HG03135 (cell line): Measurements from ENCODE around the gene ERN1.
"Not testable (repeated sequence)": the region's sequence is repeated elsewhere in the genome, so short reads cannot be mapped to it uniquely, and the experiment has no call there.

Experiments
- ATAC-seq: cut with Tn5 transposase; IDR thresholded peaks from one replicate; pipeline ENCODE4 v1.9.1; 2021; ENCODE audit warnings: mild to moderate bottlenecking, moderate library complexity; ENCODE audit not compliant: unreplicated experiment

The ERN1 gene

DNA sequence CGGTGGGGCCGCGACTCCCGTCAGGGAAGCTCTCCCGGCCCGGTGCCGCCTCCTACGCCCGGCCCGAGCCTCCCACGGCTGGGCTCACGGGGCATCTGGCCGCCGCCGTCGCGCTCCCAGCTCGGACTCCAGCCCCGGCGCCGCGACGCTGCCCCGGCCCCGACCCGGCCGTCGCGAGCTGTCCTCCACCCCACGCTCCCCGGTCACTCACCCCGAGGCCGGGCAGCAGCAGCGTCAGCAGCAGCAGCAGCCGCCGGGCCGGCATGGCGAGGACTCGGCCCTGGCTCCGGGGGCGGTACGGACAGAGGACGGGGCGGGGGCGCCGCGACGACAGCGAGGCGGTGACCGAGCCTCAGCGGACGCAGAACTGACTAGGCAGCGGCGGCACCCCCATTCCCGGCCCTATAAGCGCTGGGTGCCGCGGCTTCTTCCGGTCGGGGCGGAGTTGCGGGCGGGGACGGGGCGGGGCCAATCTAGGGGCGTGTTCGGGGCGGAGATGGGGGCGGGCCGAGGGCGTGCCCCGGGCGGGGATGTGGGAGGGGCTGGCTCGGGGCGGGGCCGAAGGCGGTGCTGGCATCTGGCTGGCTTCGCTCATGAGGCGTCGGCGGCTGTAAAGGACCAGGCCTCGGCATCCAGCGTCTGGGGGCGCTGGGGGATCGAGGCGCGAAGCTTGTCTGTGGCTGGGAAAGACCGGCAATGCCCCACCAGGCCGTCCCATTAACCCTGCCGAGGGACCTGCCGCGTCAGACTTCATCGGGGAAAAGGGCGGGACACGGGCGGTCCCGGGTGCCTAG lies at the start of gene ERN1:
Gene ERN1, minus strand, starts transcription at position 380 of the 794 bp plus-strand sequence. Its CDS starts 115 bp downstream, at position 265.
- ATAC-seq = peak; percentile 71

DNA sequence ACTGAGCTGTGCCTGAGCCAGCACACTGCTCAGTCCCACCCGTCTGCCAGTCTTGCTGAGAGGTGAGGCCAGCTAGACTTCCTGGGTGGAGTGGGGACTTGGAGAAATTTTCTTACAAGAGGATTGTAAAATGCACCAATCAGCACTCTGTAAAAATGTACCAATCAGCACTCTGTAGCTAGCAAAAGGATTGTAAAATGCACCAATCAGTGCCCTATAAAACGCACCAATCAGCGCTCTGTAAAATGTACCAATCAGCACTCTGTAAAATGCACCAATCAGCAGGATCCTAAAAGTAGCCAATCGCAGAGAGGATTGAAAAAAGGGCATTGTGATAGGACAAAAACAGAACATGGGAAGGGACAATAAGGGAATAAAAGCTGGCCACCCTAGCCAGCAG lies 49.1 kb upstream of the ERN1 start:
- not testable (repeated sequence) for ATAC-seq

DNA sequence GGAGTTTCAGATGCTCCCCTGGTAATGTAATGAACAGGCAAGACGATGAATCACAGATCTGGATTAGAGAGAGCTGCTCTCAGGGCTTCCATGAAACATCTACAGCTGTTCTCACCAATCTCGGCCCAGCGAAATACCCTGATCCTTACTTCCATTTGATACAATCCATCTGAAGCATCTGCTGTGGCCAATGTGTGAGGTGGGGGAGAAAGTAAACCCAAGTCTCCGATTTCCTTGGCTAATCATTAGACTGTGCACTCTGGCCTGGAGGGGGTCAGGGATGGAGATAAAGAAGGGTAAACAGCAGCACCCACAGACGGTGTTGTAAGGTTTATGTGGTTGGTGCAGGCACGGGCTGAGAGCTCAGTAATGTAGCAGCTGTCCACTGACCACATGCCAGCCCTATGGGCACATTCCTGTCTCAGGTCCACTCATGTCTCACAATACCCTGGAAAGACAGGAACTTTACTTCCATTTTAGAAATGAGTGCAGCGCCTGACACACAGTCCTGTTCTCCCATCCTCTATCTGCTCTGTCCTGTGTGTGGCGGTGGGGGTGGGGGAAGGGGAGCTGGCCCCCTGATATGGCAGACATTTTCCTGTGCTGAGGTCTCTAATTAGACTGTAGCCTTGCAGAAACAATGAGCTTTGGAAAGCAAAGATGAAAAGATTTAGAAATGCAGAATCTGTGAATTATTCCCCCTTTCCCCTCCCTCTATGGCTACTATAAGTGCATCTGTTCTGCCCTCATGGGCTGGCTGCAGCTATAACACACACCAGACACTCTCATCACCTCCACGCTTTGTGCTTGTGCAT lies 48.3 kb upstream of the ERN1 start:
- no peak for ATAC-seq

DNA sequence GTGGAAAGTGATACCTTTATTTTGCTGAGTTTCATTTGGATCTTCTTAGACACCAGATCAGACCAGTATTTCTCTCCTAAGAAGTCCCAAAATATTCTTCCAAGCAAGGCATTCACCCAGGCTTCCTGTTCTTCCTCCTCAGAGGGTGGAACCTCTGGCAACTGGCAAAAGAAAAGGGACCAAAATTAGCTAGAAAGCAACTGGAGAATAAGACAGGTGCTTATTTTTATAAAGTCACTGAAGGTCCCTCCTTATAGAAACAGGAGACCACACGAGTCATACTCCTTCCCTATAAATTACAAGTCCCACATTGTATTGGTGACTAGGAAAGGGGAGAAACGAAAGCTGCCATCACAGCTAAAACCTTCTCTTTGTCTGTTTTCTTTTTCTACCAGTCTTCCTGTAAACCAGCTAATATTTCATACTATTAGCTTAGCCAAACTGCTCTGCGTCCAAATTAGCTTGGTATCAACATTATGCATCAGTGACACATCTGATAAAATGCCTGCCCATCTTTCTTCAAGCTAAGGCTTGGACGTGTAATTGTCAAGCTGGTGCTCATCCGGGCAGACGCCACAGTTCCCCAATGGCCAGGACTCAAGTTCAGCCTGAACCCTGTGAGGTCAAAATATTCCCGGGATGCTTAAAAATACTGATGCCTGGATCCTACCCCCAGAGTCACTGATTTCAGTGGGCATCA lies 47.5 kb upstream of the ERN1 start:
- ATAC-seq = no peak

DNA sequence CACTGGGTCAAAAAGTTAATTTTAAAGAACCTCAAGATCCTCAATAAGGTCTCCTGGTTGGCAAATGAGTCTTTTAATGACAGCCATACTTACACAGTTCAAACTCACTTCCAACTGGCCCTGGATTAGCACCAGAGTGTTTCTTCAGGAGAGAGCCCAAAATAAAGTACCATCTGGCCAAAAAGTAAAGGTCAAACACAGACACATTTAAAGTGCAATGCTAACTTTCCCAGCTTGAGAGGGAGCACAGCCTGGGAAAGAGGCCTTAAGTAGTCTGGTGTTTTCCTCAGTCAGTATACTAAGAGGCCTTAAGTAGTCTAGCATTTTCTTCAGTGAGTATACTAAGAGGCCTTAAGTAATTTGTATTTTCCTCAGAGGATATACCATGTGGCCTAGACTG lies 46.6 kb upstream of the ERN1 start:
- no peak for ATAC-seq

DNA sequence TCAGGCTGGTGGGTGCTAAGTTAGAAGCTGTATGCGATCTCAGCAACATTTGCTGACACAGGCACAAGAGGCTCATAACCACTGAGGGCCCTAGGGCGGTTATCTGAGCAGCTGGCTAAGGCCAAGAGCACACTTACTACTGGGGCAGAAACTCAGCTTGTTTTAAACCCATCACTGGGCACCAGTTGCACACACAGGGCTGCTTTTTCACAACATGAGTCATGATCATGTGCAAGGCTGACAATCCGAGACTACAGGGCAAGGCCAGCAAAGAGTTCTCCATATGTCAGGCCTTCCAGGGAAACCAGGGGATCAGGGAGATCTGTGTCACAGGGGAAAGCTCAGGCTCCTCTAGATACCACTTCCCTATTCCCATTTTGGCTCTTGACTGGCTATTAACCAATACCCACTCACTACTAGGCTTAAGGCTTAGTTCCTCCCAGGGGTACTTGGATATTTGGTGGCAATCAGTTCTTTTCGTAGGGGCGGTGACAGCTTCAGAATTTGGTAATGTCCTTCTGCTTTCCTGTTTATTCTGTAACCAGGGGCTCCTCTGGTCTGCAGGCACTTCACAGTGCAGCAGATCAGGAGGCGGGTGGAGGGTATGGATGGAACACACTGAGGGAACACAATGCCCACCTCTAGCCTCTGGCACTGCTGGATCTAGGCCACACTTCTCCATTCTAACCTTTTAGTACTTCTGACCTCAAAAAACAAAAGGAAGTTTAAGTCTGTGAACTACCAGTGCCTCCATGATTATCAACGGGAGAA lies 44.9 kb upstream of the ERN1 start:
- ATAC-seq = no peak

DNA sequence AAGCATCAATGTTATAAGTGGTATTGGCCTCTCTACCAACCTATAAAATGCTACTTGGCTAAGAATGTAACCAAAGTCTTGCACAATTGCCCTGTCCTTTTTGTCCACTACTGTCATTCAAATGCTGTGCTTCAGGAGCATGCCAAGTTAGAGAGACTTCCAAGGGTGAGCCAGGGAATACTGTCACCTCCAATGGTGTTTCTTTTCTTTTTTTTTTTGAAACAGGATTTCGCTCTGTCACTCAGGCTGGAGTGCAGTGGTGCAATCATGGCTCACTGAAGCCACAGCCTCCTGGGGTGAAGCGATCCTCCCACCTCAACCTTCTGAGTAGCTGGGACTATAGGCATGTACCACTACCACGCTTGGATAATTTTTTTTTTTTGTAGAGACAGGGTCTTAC lies 43.7 kb upstream of the ERN1 start:
- no peak for ATAC-seq

DNA sequence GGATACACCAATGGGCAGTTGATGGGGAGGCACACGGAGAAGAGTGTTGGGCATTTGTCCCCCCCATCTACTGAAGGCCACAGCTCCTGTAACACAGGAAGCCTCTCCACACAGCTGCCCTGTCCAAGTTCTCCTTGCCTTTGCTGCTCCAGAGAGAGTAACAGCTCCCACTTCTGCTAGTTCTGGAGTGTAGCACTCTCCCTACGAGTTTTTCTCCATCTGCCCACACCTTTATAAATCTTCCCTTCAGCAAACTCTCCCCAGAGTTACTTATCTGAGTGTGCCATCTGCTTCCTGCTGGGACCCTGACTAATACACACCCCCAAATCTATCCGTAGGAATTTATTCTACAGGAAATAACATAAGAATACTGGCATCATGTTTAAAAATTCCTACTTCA lies 42.6 kb upstream of the ERN1 start:
- no peak for ATAC-seq

DNA sequence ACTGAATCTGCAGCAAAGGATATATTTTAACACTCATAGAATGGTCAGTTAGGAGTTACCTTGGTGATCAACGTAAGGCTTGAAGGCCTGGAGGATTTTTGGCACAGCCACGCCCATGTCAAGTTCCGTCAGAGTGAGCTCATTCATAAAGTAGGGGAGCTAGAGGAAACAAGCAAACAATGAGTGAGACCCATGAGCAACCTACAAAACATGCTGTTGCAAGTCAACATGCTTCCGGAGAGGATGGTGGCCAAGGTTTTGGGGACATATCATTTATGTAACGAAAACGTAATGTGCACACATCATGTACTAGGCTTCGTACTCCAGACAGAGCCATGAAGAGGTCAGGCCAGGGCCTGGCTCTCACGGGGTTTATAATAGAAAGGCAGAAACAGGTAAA lies 41.1 kb upstream of the ERN1 start:
- ATAC-seq = no peak

DNA sequence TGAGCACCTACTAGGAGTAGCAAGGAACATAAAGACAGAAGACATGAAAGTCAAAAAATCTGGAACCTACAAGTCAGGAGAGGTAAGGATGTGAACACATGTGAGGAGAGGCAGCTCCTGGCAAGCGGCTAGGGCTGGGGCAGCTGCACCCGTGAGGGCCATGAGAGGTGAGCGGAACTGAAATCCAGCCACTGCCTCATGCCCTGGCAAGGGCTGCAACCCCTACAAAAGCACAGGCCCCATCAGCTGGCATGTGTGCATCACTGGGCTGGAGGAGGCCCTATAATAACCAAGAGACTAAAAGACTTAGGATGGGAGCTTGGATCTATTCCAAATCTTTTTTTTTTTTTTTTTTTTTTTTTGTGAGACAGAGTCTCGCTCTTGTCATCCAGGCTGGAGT lies 40.3 kb upstream of the ERN1 start:
- no peak for ATAC-seq

DNA sequence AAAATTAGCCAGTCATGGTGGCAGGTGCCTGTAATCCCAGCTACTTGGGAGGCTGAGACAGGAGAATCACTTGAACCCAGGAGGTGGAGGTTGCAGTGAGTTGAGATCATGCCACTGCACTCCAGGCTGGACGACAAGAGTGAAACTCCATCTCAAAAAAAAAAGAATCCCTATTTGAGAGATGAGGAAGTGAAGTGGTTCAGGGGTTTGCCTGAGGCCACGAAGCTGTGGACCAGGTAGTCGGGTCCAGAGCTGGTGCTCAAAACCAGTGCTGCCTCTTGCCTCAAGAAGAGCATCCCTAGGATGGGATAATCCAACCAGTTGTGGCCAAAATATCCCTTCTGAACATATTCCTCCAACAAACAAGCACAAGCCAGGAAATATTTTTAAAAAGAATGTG lies 37.7 kb upstream of the ERN1 start:
- not testable (repeated sequence) for ATAC-seq

DNA sequence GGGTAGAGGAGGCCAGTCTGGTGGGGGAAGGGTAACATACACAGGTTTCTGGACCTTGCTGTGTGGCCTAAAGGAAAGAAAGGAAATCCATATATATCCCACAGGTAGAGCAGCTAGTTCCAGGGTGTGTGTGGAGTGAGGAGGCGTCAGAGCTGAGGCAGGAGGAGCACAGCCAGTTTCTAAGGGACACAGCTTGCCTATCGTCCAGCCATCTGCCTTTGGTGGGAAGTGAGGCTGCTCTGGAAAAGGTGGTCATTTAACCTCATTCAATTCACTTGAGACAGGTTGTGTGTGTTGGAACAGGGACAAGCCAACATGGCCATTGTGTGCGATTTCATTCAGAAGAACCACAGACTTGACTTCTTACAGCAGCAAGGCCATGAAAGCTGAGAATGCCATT lies 36.9 kb upstream of the ERN1 start:
- ATAC-seq = no peak

DNA sequence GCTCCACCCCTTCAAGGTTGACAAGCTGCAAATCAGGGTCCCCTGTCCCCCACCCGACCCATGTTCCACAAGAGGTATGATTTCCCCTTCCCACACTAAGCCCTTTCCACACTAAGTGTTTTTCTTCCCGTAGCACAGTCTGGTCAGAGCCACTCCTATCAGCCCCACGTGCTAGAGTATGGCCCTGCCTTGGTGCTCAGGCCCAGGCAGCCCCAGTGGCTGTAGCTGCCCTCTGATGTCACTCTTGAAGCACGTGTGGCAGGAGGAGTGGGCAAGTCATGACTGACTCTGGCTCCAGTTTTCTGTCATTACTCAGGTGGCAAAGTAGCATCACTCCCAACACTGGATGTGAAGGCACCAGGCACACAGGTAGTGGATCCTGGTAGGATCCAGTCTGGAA lies 35.4 kb upstream of the ERN1 start:
- no peak for ATAC-seq

DNA sequence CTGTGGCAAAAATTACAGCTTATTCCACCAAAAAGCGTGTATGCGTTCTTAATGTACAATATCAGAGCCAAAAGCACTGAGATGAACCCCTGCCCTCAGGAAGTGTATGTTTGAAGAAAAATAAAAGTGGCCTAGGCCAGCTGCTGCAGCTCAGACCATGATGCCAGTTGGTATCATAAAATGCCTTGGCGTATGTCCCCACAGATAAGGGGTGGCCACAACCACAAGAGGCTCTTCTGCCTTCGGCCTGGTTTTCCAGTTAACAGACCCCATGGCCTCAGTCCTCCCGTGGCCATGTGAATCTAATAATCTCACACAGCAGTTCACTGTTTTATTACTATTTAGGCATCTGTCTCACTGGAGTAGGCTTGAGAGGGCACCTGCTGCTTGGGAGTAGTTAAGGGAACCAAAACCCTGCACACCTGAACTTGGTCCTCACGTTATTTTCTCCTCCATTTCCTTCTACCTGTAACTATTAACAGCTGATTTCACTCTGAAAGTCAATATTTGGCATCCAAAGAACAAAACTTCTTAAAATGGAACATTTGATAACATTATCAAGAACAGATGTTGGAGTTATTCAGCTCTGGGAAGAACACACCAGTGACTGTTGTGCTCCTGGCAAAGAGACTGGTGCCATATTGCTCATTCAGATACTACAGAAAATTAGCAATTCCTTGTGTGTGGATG lies 34.8 kb upstream of the ERN1 start:
- no peak for ATAC-seq

DNA sequence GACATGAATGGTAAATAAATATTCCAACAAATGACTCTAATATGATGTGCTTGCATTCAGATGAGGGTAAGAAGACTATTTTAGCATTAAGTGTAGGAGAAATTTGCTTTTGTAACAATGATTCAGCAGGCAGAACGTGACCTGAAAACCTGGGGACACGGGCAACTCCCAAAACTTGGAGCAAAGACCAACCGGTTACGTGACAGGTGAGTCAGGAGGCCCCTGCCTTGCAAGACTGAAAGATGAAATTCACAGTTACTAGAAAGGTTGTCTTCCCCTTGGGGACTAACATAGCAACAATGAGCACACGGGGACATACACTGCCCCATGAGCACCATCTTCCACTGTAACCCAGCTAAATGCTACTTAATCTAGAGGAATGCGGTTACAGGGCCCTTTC lies 33.5 kb upstream of the ERN1 start:
- ATAC-seq = no peak

DNA sequence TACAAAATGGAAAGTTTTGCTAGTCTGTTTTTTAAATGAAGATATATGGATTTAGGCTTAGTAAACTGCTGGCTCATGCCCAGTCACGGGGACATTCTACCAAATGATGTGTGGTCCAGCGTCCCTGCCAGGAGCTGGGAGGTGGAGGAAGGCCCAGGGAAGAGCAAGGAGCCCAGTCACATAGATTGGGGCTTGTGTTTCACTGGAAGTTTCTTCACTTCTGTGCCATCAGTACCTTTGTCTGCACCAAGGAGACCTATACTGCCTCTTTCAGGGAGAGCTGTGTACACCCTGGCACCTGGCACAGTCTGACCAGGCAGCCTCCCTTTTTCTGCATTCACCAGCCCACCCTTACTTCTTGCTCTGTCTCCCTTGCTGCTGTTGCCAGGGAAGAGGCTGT lies 32.6 kb upstream of the ERN1 start:
- no peak for ATAC-seq

DNA sequence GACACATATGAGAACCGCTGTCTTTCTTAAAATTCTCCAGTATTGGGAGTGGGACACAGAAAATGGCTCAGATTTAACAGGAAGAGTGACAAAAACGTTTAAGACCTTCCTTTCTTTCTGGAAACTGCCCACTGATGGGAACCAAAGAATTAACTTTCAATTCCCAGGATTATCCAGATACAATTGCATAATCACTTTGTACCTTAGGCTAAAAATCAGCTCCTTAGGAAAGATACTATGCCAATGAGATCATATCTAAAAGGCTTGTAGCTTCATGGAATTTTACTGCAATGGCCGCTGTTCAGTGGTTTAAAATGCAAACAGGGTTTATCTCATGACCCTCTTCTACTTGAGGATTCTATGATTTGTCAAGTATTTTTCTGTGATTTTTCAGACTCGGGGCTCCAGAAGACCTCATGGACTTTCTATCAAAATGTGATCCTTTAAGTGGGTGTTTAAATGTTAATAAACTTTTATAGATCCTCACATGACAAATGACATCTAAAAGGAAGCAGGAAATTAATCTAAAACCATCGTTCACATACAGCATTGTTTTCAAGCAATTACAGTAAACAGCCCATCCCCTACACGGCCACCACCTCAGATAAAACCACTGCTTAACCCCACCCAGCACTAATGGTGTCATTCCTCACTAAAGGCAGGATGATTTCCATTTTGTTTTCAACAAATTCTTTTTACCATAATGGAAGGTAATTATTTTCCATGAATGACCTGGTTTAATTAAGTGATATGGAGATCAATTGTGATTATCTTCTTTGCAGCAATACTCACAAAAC lies 31.6 kb upstream of the ERN1 start:
- no peak for ATAC-seq

DNA sequence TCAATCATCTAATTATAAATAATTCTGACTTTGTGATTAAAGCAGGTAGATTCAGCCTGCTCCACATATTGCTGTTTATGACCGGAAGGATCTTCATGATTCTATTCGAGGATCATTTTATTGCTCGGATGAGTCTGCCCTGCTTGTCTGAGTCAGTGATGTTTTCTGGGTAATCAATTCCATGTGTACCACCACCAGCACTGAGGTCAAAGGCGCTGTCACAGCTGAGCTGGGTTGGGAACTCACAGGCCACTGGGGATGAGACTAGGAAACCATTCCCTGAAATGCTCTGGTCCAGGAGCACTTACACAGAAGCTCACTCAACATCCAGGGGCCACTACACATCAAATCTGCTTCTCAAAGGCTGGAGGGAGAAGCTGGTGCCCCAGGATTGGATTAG lies 30.4 kb upstream of the ERN1 start:
- no peak for ATAC-seq

DNA sequence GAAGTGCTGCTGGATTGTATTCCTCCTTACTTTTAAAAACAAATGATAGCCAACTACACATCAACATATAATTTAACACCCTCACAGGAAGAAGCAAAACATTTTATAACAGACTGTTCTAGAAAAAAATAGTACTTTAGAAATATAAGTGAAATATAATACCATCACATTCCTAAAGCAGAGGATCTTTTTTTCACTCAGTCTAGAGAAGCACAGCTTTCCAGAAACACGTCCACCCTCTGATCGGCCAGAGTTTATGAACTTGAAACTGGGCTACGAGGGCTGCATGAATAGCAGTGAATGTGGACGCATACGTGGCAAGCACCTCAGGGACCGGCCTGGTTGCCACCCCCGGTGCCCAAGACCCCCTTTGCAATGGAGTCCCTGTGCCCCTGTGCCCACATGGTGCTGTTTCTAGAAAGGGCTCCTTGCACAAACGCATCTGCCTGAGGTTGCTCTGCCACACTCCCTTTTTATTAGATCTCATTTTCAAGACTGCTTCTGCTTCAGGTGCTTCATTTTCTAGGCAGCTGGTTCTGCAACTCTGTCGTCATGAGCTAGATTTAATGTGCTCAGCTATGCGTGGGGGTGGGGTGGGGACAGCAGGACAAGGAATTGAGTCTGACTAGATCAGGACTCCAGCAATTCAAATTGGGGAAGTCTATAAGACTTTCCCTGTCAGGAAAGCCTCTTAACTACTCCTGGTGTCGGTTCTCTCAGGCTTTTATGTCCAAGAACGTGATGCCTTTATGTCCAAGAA lies 29.1 kb upstream of the ERN1 start:
- ATAC-seq = no peak
